Measurements from ENCODE around the gene RYR3. TPM values are rescaled to one million over a fixed set of nuclear protein-coding genes. Genes with fewer than 3 reads are reported as not detected.

The RYR3 gene
- total and polyA plus RNA-seq, 2 of the 13 experiments (the other 11 are each of a cell fraction or from before 2014, with no cell fraction given): not detected

- no peak for TF ChIP-seq RFXAP (CRISPR knock-in tag; IDR thresholded peaks at IDR 0.05; ENCODE audit: borderline replicate concordance)
These were observed 269.8 kb downstream of the RYR3 start (continued) for GRCh38 chr15:33580526-33580925.

- ATAC-seq: no peak
- H3K27me3 ChIP-seq (ENCODE audit: control insufficient read depth in 1 of 2, insufficient read depth in 2 of 2, low read length in 2 of 2): no peaks in the 10 kb centered on the region; a peak in 1 of 5 replicates
- no peaks in the 10 kb centered on the region for H4K20me1 ChIP-seq (ENCODE audit: insufficient read depth, low read length)
- H3K36me3 ChIP-seq (replicated peaks in 1 of 2; ENCODE audit: control insufficient read depth in 1 of 2, insufficient read depth in 2 of 2, low read length in 2 of 2): no peaks in the 10 kb centered on the region
- H3K79me2 ChIP-seq (ENCODE audit: insufficient read depth, low read length): no peaks in the 10 kb centered on the region
- H2AFZ ChIP-seq (ENCODE audit: low read length): no peak overlapping the region
- WGBS (ENCODE audit: low lambda C conversion rate): 4% methylated on average over 3 of the region's 3 CpGs
- intact Hi-C loops (cut with micrococcal nuclease; ENCODE audit: unreplicated experiment): no loop called here
- no TSS peak for BruUV-seq (replicated peaks)
- ChIA-PET CTCF (ENCODE audit: low intra/inter-chr PET ratio, low total read pairs) (no interaction called here), POLR2A (no interaction called here)
- no peak overlapping the region for H3K4me3 ChIP-seq (replicated peaks in 1 of 3; ENCODE audit: insufficient read depth in 1 of 3, low read depth in 2 of 3, low read length in 3 of 3)
- TF ChIP-seq MXD1 (CRISPR knock-in tag; IDR thresholded peaks at IDR 0.05): no peak
- no peak for TF ChIP-seq FIP1L1 (IDR thresholded peaks at IDR 0.05; ENCODE audit: borderline replicate concordance, insufficient read depth, low read depth, low read length)
- TF ChIP-seq ISX (CRISPR knock-in tag; conservative IDR thresholded peaks at IDR 0.05): no peak
- no peak for TF ChIP-seq SMAD3 (CRISPR knock-in tag; IDR thresholded peaks at IDR 0.05)
- no peak for TF ChIP-seq ZNF773 (CRISPR knock-in tag; IDR thresholded peaks at IDR 0.05; ENCODE audit: borderline replicate concordance)
- TF ChIP-seq ZBTB37 (CRISPR knock-in tag; IDR thresholded peaks at IDR 0.05): no peak
- no peak for TF ChIP-seq DRAP1 (CRISPR knock-in tag; IDR thresholded peaks at IDR 0.05)
- TF ChIP-seq THYN1 (CRISPR knock-in tag; IDR thresholded peaks at IDR 0.05; ENCODE audit: borderline replicate concordance, low read depth): no peak
- TF ChIP-seq SOX6 (IDR thresholded peaks at IDR 0.05): no peak
- TF ChIP-seq SOX6 (CRISPR knock-in tag; IDR thresholded peaks at IDR 0.05): no peak
- no peak for TF ChIP-seq ZBTB7A (CRISPR knock-in tag; IDR thresholded peaks at IDR 0.05)
- no peak for TF ChIP-seq KLF16 (CRISPR knock-in tag; IDR thresholded peaks at IDR 0.05)
- no peak for TF ChIP-seq TBP (CRISPR knock-in tag; IDR thresholded peaks at IDR 0.05)
- no peak for TF ChIP-seq DDIT3 (CRISPR knock-in tag; IDR thresholded peaks at IDR 0.05)
- TF ChIP-seq MXD3 (CRISPR knock-in tag; IDR thresholded peaks at IDR 0.05): no peak
- no peak for TF ChIP-seq ZFYVE20 (CRISPR knock-in tag; IDR thresholded peaks at IDR 0.05; ENCODE audit: borderline replicate concordance, low read depth)
- TF ChIP-seq TAF1 (CRISPR knock-in tag; IDR thresholded peaks at IDR 0.05): no peak
- no peak for TF ChIP-seq HOMEZ (CRISPR knock-in tag; IDR thresholded peaks at IDR 0.05; ENCODE audit: low read depth)
- no peak for TF ChIP-seq HNRNPUL1 (IDR thresholded peaks at IDR 0.05; ENCODE audit: low read depth, low read length)
- H3K4me1 ChIP-seq (ENCODE audit: insufficient read depth, low read length): no peaks in the 10 kb centered on the region
- FAIRE-seq: no peak
- in situ Hi-C loops (cut with HindIII; ENCODE audit: extremely low pct_ligation_motif_present, low pct_unique_long_range_greater_than_20kb): no loop called here
- no peak overlapping the region for H3K9ac ChIP-seq (ENCODE audit: insufficient read depth, low read depth, low read length)
- no peaks in the 10 kb centered on the region for H3K9me3 ChIP-seq (ENCODE audit: low read length)
- DNase-seq (ENCODE audit: low spot score): no peak
- H3K4me2 ChIP-seq (ENCODE audit: low read depth, low read length): no peak overlapping the region
- H3K27ac ChIP-seq (ENCODE audit: extremely low read length, insufficient read depth, low read length): no peak overlapping the region
These were observed 270.3 kb downstream of the RYR3 start for GRCh38 chr15:33581032-33581431.

Data from HepG2 (cell line).